ENCODE measurements around the gene NAPEPLD.

The NAPEPLD gene

DNA sequence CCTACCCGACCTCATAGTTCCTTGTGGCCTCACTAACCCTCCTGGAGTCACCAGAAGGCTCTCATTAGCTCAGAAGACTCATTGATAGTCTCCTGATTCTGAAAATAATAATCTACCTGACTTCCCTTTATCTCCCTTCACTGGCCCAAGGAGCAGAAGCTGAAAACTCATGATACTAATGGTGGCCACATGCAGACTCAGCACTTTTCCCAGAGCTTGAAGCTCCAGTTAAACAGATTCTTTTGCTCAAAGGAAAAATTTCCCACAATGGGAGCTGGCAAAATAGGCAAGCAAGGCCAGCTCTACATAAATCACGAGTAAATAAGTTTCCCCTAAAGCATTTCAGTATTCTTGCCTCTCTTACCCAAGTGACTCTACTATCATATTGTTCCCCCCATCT, 8.2 kb downstream of the NAPEPLD start:
- TF ChIP-seq, protein P1, sequence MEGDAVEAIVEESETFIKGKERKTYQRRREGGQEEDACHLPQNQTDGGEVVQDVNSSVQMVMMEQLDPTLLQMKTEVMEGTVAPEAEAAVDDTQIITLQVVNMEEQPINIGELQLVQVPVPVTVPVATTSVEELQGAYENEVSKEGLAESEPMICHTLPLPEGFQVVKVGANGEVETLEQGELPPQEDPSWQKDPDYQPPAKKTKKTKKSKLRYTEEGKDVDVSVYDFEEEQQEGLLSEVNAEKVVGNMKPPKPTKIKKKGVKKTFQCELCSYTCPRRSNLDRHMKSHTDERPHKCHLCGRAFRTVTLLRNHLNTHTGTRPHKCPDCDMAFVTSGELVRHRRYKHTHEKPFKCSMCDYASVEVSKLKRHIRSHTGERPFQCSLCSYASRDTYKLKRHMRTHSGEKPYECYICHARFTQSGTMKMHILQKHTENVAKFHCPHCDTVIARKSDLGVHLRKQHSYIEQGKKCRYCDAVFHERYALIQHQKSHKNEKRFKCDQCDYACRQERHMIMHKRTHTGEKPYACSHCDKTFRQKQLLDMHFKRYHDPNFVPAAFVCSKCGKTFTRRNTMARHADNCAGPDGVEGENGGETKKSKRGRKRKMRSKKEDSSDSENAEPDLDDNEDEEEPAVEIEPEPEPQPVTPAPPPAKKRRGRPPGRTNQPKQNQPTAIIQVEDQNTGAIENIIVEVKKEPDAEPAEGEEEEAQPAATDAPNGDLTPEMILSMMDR (conservative IDR thresholded peaks at IDR 0.05) = no peak
- TF ChIP-seq ZFX (IDR thresholded peaks at IDR 0.05) = no peak
- no peak overlapping the region for H3K27ac ChIP-seq

- no peak for TF ChIP-seq ZFX (IDR thresholded peaks at IDR 0.05)
- TF ChIP-seq, protein P1 (conservative IDR thresholded peaks at IDR 0.05) = no peak
- H3K27ac ChIP-seq = no peak overlapping the region
Measured at GRCh38 chr7:103140061-103140460, 8.8 kb downstream of the NAPEPLD start.

- no peak overlapping the region for H3K27ac ChIP-seq
- no peak for TF ChIP-seq ZFX (IDR thresholded peaks at IDR 0.05)
- TF ChIP-seq, protein P1 (conservative IDR thresholded peaks at IDR 0.05) = no peak
Measured at GRCh38 chr7:103134836-103135554, 13.9 kb downstream of the NAPEPLD start.

DNA sequence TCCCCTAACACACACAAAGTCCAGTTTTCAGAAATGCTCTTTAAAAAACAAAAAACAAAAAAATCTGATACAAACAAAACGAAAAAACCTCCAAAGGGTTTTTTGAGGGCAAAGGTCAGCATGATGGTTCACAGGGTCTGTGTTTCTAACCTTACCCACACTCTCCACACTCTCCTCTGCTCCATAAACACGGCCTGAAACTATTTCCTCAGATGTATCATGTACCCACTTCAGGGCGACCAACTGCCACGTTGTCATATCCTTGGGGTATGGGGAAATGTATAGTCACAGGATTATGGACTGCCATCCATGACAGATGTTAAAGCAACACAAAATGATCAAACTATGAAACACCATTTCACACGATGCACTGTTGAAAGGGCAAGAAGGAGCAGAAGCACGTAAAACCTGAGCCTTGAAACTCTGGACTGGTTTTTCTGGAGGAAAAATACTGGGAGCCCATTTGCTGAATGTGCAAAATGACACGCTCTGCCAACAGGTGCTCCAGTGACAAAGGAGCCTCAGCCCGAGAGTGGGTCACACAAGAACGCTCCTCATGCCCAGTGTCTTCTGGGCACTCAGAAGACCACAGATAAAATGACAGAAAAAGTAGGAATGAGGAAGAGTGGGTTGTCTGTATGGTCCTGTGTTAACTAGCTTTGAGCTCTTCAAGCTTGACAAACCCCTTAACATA, 15.8 kb downstream of the NAPEPLD start:
- peak overlapping the region; percentile 11; the same call in 1 of the 2 replicates for H3K27ac ChIP-seq
- TF ChIP-seq, protein P1 (conservative IDR thresholded peaks at IDR 0.05) = no peak
- TF ChIP-seq ZFX (IDR thresholded peaks at IDR 0.05) = no peak

DNA sequence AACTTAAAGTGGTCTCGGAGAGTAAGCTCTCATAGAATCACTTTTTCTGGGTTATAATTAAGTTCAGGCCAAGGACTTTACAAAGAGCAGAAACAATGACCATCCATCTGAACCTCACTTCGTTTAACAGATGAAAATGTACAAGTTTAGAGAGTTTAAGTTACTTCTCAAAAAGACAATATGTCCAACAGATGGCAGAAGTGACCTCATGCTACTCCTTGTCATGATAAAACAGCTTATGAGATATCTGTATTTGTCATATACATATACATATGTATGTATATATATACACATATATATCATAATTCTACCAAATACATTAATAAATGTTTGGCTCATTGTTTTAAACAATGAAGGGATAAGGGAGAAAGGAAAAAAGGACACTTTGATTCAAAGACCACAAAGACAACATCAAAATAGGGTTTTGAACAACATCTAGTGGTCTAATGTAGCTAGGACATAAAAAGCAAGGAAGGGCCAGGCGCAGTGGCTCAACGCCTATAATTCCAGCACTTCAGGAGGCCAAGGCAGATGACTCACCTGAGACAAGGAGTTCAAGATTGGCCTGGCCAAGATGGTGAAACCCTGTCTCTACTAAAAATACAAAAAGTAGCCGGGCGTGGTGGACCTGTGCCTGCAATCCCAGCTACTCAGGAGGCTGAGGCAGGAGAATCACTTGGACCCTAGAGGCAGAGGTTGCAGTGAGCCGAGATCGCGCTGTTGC, 17.8 kb downstream of the NAPEPLD start:
- peak overlapping the region; percentile 32; the same call in 1 of the 2 replicates for H3K27ac ChIP-seq
- TF ChIP-seq, protein P1 (conservative IDR thresholded peaks at IDR 0.05) = no peak; the same call in 1 of the 2 replicates
- TF ChIP-seq ZFX (IDR thresholded peaks at IDR 0.05) = no peak

DNA sequence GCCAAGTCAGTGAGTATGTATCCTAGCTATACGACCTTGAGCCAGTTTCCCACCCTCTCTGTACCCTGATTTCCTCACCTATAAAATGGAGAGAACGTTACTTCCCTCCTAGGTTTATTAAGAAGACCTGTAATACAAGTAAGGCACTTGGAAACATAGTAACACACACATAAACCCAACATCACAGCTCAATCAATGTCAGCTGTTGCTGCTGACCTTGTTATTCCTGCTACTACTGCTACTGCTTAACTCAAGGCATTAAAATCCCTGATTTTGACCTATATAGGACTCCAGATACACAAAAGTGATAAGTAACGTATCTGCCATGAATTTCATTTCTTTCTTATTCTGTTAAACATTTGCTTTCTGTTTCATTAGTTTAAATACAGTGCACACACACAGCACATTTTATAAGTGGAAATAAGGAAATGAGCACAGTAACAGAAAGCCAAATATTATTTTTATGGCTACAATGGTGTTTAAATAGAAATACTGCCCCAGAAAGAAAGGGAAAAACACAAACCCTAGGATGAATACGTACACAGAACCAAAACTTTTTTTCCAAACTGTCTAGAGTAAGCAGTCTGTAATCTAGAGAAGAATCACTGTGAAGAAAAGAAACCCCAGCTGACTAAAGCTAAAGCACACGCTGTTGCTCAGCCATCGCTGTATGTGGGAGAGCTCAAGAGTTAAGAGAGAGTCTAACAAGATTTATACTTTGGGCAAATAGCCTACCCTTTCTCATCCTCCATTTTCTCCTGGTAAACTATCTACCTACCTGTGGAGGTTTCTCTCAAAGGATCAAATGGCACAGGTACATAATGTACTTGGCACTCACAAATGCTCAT, 19.0 kb downstream of the NAPEPLD start:
- H3K27ac ChIP-seq = peak overlapping the region; percentile 32; the same call in 1 of the 2 replicates
- TF ChIP-seq, protein P1 (conservative IDR thresholded peaks at IDR 0.05) = no peak
- TF ChIP-seq ZFX (IDR thresholded peaks at IDR 0.05) = no peak
